ENCODE data around the gene DIAPH3. TPM values are rescaled to one million over a fixed set of nuclear protein-coding genes. Genes with fewer than 3 reads are reported as not detected.

DIAPH3 gene
- polyA plus RNA-seq, 3 donors, result 0.04 to 0.09 TPM; not detected in 1

DNA sequence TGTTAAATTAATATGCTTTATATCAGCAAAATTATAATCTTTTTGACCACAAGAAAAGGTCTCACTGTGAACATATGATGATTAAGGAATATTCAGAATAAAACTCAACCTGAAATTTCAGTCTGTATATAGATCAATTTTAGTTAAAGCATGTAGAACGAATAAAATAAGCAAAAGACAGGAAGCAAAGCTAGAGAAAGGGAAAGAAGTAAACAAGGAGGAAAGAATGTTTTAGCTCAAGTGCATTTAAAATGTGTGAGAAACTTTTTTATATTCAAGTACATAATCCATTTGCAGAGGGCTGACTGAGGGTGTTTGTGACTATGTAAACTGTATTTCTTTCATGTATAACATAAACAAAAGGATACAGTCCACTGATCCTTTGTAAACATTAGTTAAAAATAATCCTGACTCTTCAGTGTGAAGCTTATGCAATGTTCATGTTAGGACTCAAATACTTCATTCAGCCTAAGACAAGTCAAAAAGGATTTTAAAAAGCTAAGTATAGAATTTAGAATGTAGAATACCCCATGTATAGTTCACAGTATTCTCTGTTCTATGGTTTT lies 472.1 kb downstream of the DIAPH3 start:
- H3K4me2 ChIP-seq (replicated peaks; ENCODE audit: extremely low read depth, low read length, poor library complexity, severe bottlenecking), result no peak overlapping the region
- no peak overlapping the region for H3K27ac ChIP-seq (ENCODE audit: low read depth in 1 of 2, low read length in 2 of 2)
- H2AFZ ChIP-seq (ENCODE audit: insufficient read depth, low read depth, low read length, poor library complexity, severe bottlenecking), result no peak overlapping the region
- no peaks in the 10 kb centered on the region for H3K36me3 ChIP-seq (replicated peaks in 1 of 2; ENCODE audit: control insufficient read depth in 1 of 2, insufficient read depth in 2 of 2, low read length in 2 of 2)
- no peak for DNase-seq
- H3K4me3 ChIP-seq (replicated peaks in 1 of 3; ENCODE audit: low read depth in 2 of 3, low read length in 3 of 3), result no peak overlapping the region
- H3K79me2 ChIP-seq (ENCODE audit: insufficient read depth, low read length), result no peaks in the 10 kb centered on the region
- H4K20me1 ChIP-seq (ENCODE audit: insufficient read depth, low read length), result no peaks in the 10 kb centered on the region
- no CpG with 5 or more reads among the region's 1 CpG for WGBS (ENCODE audit: insufficient coverage)
- H3K9me3 ChIP-seq (replicated peaks in 1 of 2; ENCODE audit: control insufficient read depth in 1 of 2, insufficient read depth in 1 of 2, low read length in 2 of 2), result no peaks in the 10 kb centered on the region
- no peaks in the 10 kb centered on the region for H3K4me1 Mint-ChIP-seq
- intact Hi-C loops (cut with micrococcal nuclease), result no loop called here
- H3K9ac ChIP-seq (ENCODE audit: insufficient read depth, low read length, poor library complexity, severe bottlenecking), result no peak overlapping the region
- H3K27me3 Mint-ChIP-seq (ENCODE audit: low read depth in 3 of 3), result no peaks in the 10 kb centered on the region
- no peaks in the 10 kb centered on the region for H3K27me3 ChIP-seq (ENCODE audit: control insufficient read depth in 2 of 2, insufficient read depth in 2 of 2, low read length in 2 of 2)
- TF ChIP-seq, protein P1, sequence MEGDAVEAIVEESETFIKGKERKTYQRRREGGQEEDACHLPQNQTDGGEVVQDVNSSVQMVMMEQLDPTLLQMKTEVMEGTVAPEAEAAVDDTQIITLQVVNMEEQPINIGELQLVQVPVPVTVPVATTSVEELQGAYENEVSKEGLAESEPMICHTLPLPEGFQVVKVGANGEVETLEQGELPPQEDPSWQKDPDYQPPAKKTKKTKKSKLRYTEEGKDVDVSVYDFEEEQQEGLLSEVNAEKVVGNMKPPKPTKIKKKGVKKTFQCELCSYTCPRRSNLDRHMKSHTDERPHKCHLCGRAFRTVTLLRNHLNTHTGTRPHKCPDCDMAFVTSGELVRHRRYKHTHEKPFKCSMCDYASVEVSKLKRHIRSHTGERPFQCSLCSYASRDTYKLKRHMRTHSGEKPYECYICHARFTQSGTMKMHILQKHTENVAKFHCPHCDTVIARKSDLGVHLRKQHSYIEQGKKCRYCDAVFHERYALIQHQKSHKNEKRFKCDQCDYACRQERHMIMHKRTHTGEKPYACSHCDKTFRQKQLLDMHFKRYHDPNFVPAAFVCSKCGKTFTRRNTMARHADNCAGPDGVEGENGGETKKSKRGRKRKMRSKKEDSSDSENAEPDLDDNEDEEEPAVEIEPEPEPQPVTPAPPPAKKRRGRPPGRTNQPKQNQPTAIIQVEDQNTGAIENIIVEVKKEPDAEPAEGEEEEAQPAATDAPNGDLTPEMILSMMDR (IDR thresholded peaks at IDR 0.05), result no peak
- H3K4me3 Mint-ChIP-seq, result no peak overlapping the region
- no peaks in the 10 kb centered on the region for H3K36me3 Mint-ChIP-seq
- H3K4me1 ChIP-seq (ENCODE audit: control insufficient read depth in 1 of 2, insufficient read depth in 2 of 2, low read length in 2 of 2), result no peaks in the 10 kb centered on the region
- no peaks in the 10 kb centered on the region for H3K9me3 Mint-ChIP-seq
- H3K27ac Mint-ChIP-seq, result no peak overlapping the region

DNA sequence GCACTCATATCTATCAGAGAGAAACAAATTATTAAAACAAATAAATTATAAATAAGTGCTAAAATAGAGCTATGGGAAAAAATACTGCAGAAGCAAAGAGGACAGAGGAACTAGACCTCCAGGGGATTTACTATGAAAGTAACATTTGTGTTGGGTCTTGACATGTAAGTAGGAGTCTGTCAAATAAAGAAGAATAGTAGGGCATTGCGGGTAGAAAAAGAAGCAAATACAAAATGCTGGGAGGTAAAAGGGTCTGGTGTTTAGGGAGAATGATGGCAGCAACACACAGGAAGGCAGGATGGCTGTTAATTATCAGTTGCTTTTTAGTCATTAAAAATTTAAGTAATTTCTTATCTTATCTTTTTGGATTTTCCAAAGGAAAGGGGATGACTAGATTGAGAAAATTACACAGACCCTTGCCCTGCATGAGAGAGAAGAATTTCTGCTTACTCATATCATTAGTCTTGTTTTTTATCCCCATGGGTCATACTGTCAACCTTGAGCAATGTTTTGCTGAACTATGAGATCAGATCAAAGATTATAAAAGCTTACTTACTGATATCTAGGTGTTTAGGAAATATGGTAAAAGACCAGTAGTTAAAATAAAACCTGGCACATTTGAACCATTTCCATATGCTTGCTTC lies 472.7 kb downstream of the DIAPH3 start:
- H3K36me3 ChIP-seq (replicated peaks in 1 of 2; ENCODE audit: control insufficient read depth in 1 of 2, insufficient read depth in 2 of 2, low read length in 2 of 2), result no peaks in the 10 kb centered on the region
- H2AFZ ChIP-seq (ENCODE audit: insufficient read depth, low read depth, low read length, poor library complexity, severe bottlenecking), result no peak overlapping the region
- H3K27ac Mint-ChIP-seq, result no peak overlapping the region
- no peak for DNase-seq
- no CpG with 5 or more reads among the region's 1 CpG for WGBS (ENCODE audit: insufficient coverage)
- no peaks in the 10 kb centered on the region for H3K79me2 ChIP-seq (ENCODE audit: insufficient read depth, low read length)
- H3K36me3 Mint-ChIP-seq, result no peaks in the 10 kb centered on the region
- no peak overlapping the region for H3K4me3 ChIP-seq (replicated peaks in 1 of 3; ENCODE audit: low read depth in 2 of 3, low read length in 3 of 3)
- no peaks in the 10 kb centered on the region for H3K27me3 Mint-ChIP-seq (ENCODE audit: low read depth in 3 of 3)
- no peak overlapping the region for H3K4me3 Mint-ChIP-seq
- H4K20me1 ChIP-seq (ENCODE audit: insufficient read depth, low read length), result no peaks in the 10 kb centered on the region
- H3K9me3 ChIP-seq (replicated peaks in 1 of 2; ENCODE audit: control insufficient read depth in 1 of 2, insufficient read depth in 1 of 2, low read length in 2 of 2), result no peaks in the 10 kb centered on the region
- no peak overlapping the region for H3K27ac ChIP-seq (ENCODE audit: low read depth in 1 of 2, low read length in 2 of 2)
- H3K4me1 Mint-ChIP-seq, result no peaks in the 10 kb centered on the region
- H3K9ac ChIP-seq (ENCODE audit: insufficient read depth, low read length, poor library complexity, severe bottlenecking), result no peak overlapping the region
- H3K9me3 Mint-ChIP-seq, result no peaks in the 10 kb centered on the region
- H3K4me1 ChIP-seq (ENCODE audit: control insufficient read depth in 1 of 2, insufficient read depth in 2 of 2, low read length in 2 of 2), result no peaks in the 10 kb centered on the region
- no peaks in the 10 kb centered on the region for H3K27me3 ChIP-seq (ENCODE audit: control insufficient read depth in 2 of 2, insufficient read depth in 2 of 2, low read length in 2 of 2)
- H3K4me2 ChIP-seq (replicated peaks; ENCODE audit: extremely low read depth, low read length, poor library complexity, severe bottlenecking), result no peak overlapping the region
- TF ChIP-seq, protein P1 (IDR thresholded peaks at IDR 0.05), result no peak
- intact Hi-C loops (cut with micrococcal nuclease), result no loop called here

Data from CD14-positive monocyte (primary cell).